HG03460 (cell line): Measurements from ENCODE around the gene TRIM32.

Experiments used
- ATAC-seq: cut with Tn5 transposase; IDR thresholded peaks from one replicate; pipeline ENCODE4 v1.9.1; 2021; ENCODE audit not compliant: unreplicated experiment

Gene TRIM32

DNA sequence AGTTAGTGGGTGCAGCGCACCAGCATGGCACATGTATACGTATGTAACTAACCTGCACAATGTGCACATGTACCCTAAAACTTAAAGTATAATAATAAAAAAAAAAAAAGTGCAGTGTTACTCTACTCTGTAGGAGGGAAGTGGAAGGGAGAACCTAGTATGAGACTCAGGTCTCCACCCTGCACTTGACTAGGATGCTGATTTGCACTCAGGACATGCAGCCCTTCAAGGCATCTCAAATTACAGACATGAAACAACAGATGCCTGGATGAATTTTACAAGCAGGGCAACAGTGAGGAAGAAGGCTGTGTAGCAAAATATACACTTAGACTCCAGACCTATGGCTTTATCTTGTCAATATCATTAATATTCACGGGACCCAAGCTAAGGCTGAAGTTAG lies 16.5 kb downstream of the TRIM32 start:
- ATAC-seq = no peak

DNA sequence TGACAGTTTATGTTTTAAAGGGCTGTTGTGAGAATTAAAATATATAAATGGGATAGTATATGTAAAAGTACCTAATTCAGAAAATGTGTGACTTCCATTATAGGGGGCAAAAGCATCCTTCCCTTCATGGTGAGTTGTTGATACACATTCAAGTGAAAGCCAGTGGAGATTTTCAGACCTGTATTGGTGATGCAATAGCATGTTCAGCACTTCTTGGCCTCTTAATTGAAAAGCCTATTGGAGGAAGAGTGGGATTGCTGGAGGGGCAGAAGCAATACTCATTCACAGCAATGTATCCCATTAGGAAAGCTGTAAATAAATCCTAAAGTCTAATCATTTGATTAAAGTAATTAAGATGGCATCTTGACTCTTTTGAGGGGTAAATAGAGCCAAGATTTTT lies 17.4 kb downstream of the TRIM32 start:
- ATAC-seq = no peak

DNA sequence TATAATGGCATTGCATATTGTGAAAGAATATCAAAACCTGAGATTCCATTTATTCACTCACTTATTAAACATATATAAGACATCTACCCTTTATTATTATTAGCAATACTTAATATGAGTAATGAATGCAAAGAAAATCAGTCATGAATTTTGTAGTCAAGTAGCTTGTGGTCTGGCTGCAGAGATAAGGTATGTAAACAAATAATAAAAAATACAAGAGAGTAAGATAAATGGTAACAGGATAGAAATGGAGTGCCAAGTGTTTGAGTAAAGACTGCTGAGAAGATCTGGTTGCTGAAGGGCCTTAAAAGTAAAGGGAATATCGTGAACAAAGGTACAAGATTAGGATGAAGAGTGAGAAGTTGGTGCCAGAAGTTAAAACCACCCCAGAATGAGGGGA lies 18.4 kb downstream of the TRIM32 start:
- ATAC-seq = no peak

DNA sequence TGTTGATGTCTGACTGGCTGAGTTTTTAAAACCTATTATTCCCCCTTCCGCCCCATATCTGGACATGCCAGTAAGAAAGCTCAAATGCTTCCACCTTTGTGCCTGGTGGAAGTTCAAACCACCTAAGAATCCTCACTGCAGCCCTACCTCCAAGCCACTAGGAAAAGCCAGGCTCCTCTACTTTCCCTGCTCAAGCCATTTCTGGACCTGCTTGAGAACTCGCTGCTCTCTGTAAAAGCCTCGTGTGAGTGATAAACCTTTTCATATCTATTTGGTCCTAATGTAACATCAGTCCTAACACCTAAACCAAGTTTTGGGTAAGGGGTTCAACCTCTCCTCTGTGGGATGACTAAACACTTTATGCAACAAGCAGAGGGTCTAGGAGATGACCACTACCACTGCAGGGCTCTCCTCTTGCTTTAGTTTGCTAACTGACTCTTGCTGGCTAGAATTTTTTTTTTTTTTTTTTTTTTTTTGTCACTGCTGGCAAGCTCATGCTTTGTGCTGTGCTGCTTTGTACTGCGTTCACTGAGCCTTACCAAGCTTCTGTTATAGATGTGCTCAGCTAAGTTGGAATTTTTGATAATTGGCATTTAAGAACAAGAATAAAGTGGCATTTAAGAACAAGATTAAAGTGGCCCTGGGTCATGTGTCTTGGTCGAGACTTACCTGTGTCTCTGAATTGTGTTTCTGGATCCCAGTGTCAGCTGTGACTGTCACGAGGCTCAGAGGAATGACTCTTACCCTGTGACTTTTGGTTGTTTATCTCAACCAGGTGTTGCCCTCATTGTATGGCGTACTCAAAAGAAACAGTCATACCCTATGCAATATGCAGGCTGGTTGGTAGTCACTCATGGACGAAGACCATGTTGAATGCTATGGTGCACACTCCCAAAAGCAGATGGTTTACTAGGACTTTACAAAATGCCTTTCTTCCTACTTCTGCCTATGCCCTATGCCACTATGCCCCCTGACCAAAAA lies 19.5 kb downstream of the TRIM32 start:
- no peak for ATAC-seq

DNA sequence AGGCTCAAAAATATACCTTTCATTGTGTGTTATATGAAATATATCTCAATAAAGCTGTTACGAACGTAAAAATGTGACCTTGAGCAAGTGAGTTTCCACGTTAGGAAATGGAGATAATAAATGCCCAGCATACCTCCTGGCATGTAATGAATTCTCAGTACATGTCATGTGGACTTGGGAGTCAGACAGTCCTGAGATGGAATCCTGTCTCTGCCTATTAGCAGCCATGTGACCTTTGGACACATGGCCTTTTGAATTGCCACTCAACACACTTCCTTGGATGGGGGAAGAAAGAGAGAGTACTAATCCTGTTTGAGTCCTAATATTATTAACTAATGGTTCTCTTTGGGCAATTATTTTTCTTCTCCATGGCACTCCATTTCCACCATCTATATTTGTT lies 25.7 kb downstream of the TRIM32 start:
- no peak for ATAC-seq

DNA sequence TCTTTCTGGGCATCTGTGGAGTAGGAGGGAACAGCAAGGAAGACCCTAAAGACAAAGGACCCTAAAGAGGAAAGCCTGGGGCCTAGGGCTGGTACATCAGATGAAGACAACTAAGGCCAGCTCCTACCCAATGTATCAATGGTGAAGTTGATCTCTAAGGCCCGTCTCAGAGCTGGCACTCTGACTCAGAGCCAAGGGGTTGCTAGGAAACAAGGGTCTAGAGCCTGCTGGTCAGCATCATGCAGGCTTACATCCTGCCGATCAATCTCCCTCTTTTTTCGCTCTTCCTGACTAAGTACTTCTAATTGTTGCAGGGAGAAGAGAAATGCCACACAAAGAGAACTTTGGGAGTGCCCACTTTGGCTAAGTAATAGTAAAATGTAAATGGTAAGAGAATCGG lies 26.2 kb downstream of the TRIM32 start:
- ATAC-seq = no peak

DNA sequence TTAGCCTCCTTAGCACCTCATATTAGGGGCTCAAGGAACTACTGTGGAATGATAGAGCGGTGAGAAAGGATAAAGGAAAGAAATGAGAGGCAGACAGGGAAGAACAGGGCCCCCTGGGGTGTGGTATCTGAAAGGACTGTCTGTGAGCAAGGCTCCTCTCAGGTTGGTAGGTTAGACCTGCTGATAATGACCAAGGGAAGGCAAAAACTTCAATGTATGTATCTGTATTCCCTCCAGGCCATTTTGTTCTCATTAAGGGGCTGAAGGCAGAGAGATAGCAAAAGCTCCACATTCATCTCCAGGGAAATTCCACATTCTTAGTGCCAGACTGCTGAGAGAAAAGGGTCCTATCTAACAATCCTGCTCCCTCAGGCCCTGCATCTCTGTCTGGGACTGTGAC lies 28.6 kb downstream of the TRIM32 start:
- ATAC-seq = no peak

DNA sequence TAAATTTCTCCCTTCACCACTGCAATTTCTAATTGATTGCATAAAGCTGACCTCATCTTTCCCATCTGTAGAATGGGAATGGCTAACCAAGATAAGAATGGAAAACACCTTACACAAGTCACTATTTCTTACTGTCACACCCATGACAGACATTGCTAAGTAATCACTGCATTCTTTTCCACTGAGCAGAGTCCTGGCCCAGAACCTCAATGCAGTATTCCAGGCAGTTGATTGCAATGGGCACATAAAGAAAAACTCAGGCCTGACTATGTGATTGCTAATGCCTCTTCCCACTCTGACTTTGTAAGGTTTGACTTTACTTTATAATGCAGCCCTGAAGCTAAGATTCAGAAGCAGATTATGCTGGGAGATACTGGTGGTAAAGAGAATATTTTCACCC lies 29.3 kb downstream of the TRIM32 start:
- ATAC-seq = no peak

DNA sequence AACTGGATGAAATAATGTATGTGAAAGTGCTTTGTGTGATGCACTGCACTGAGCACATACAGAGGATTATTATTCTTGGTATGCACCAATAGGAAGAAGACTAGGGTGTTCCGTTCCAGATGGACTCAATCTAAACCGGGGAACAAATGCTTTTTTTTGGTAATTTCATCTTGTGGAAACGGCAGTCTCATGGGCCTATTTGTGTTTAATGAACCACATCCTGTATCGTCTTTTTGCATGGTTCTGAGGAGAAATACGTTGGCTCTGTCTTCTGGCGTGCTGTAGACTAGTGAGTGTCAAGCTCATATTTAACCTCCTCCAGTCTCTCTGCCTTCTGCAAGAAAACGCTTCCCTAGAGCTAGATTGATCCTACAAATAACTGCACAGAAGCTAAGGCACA lies 30.0 kb downstream of the TRIM32 start:
- ATAC-seq = no peak

DNA sequence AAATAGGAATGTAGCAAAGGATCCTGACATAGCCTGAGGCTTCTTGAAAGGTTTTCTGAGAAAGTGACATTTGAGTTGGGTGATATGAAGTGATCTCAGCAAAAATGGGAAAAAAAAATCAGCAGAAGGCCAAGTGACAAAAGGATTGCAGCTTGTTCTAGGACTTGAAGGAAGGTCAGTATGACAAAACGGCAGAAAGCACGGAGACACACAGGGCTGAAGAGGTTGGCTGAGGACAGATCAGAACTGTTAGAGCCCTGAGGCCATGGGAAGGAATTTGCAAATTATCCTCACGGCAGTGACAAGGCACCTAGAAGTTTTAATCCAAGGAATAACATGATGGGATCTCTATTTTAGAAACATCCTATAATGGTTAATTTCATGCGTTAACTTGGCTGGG lies 31.0 kb downstream of the TRIM32 start:
- no peak for ATAC-seq

DNA sequence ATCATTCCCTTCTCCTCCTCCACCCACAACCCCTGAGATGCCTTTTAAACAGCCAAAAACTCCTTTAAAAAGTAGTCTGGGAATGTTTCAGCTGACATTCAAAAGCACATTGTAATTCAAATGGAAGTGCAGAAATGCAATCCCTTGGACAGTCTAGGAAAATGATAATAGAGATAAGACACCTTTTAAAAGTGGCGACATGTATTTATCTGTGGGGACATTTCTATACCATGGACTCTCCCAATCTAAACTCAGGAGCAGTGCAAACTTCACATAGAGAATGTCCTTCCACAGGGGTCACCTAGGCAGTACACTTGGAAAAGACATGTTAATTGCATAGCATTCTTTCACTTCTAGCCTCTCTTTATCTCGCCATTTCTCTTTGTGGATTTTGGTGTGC lies 33.0 kb downstream of the TRIM32 start:
- ATAC-seq = no peak

DNA sequence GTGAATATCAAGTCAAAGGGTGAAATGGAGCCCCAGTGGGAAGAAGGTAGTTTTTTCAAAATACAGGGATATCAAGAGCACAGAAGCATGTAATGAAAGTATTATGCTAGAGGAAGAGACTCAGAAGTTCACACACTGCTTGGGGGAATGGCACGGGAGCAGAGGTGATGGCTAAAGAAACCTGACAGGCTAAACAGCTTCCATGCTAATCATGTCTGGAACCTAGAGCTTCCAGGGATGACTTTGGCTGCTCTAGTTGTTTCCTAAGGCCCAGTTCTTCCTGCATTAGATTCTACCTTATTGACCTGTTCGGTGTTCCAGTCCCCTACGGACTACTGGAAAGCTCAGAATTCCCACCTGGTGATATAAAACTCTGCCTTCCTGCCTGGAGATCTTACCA lies 34.3 kb downstream of the TRIM32 start:
- ATAC-seq = no peak

DNA sequence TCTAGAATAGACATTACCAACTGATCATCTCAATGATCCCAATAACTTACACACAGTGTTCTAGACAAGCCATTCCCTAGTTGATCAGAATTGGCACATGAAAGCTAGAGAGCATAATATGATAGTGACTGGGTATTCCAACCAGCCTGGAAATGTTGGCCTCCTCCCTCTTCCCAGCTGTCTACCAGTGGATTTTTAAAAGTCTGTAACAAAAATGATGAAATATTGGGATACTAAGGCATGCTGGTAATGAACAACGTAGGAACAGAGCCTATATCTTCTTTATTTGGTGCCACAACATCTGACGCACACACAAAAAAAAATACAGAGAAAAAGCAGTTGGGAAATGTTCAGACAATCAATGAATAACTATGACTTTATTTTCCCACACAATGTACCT lies 34.8 kb downstream of the TRIM32 start:
- ATAC-seq = no peak

DNA sequence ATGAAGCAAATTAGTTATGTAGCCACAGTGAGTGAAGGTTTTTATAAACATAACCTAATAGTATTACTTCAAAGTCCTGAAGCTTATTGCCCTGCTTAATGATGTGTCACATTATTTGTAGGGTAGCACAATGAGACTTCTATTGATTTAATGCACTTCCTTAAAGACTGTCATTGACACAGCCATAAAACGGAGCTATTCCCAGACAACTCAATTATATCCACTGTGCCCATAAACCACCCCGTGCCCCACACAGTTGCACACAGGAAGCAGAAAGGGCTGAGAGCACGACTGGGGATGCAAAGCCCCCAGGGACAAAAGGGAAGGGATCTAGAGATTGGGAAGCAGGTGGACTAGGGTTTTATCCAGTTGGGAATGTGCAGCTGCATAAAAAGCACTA lies 37.0 kb downstream of the TRIM32 start:
- ATAC-seq = no peak

DNA sequence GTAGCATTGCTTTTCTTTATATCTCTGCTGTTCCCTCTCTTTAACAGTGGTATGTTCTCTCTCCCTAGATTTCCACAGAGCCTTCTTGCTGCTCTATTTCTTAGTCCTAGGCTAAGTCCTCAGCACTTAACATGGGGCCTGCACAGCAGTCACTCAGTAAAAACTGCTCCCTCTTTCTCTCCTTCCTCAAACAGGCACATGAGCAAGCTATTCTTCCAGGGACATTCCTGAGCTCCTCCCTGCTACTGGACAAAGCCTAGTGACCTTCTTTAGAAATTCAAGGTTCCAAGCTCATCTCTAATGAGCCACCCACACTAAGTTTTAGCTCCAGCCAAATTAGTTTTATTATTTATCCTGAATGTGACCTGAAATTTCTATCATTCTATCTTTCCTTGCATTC lies 39.5 kb downstream of the TRIM32 start:
- ATAC-seq = no peak

DNA sequence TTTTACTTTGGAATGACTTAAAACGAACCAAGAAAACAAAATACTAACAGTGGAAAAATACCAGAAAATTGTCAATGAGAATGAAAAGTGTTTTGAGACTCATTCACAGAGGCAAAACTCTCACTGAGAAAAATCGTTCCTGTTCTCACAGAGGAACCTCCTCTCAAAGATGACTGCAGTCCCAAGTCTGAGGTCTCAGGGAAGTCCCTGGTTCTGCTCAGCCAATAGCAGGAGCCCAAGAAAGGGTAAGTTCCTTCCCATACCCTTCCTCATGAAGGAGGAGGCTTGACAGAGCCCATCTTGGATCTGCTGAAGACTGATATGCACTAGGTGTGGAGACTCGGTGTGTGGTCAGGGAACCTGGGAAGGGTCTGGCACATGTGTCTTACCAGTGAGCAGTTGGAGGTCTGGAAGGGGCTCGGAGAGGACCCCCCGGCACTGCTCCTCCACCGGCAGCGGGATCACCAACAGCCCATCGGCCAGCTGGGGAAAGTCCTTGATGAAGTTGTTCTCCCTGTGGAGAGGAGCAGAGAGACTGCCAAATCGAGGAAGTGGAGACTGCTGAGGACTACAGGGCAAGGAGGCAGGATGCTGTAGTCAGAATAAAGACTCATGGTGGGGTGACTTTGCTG lies 46.0 kb downstream of the TRIM32 start:
- ATAC-seq = no peak

DNA sequence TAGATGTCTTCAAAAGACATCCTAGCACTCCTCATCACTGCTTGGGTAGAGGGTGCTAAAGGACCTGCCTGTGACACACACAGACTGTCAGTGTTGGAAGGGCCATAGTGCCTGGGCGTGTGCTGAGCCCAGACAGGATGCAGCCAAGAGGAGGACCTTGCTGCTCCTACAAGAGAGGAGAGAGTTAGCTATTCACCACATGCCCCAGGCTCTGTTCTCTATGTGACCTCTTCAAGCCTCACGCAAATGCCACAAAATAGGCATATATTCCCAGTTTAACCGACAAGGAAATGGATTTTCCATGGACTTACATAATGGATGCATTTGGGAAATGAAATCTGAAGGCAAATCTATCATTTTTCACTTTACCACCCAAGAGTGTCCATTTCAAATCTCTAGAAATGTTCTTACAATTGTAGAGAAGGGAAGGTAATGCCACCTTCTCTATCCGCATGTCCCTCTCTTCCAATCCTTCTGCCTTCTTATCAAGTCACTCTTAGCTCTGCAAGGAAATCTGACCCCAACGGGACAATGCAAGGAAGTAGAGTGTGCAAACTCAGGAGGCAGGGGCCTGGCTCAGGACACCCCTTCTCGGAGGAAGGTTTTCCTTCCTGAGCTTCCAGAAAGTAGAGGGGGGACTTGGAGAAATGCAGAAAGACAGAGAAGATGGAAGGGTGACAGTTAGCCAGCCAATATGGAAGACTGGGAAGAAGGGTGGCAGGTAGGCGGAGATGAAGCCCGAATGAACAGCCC lies 49.5 kb downstream of the TRIM32 start:
- no peak for ATAC-seq

DNA sequence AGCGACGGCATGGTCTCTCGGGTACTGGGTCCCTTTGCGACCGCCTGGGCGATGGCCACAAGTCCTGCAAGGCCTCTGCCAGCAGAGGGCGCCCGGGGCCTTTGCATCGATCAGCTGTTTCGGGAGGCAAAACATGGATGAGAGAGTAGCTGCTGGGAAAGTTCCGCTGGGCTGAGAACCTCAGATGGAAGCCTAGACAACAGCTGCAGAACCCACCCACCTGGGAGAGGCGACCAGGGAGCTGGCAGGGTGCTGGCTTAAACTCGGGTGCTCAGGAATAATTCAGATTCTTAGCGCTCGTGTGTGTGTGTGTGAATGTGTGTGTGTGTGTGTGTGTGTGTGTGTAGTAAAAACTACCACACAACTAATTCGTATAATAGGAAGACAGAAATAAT lies 50.0 kb downstream of the TRIM32 start:
- ATAC-seq = no peak

DNA sequence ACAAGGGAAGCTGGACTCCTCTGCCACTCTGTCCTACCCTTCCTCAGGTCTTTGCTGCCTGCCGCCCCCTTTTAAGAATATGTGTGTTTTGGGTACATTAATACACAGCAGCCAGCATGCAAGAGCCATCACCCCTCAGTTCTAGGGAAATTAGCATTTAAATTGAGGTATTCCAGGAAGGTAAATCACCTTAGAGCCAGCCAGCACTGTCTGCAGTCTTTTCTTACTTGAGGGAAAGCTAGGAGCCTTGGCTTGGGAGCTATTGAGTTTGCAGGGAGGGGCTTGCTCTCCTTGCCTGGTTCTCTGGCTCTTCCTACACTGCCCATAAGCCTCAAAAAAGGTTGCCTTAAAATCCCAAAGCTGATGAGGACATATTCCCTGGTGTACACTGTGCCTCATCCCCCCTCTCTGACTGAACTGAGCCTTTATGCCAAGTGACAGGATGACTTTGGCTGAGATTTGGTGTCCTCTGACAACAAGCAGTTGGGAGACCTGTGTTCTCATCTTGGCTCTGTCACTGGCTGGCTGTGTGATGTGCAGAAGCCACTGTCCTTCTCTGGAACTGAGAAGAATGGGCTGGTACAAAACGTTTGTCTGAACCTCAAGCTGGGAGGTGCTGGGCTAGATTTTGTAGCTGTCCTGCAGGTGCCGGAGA lies 54.1 kb downstream of the TRIM32 start:
- ATAC-seq = no peak

DNA sequence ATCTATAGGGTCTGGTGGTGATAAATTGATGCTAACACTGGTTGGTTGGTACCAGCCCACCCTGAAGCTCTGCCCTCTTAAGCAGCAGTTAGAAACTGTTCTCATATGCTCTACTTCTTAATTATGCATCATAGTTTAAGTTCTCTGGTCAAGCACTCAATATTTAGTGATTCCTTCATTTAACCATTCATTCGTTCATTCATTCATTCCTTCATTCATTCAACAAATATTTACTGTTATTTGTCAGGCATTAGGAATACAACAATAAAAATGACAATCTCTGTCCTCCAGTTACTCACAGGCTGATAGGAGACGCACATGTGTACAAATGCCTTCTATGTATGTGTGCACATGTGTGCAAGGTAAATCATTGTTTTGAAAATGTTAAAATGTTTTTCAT lies 54.6 kb downstream of the TRIM32 start:
- no peak for ATAC-seq

DNA sequence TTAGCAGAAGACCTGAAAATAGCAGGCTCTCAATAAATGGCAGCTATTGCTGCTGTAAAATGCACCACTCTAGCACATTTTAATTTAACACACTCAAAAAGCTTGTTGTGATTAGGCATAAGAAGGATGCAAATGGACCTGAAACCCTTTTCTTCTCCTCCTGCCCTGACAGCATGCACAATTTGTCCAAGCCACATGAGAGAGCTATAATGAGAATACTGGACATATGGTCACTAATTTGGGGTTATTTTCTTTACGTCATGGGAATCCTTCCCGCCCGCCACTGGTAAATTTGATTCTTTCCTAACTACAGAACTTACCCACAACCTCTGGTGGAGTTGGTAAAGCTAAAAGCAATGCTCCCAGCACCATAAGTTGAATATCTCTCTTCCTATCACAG lies 62.1 kb downstream of the TRIM32 start:
- no peak for ATAC-seq
